Iris pigment epithelial cell (primary cell): ENCODE results near the gene SEMA4A.
"Not testable (repeated sequence)": the region's sequence is repeated elsewhere in the genome, so short reads cannot be mapped to it uniquely, and the experiment has no call there.

Experiments
- DNase-seq: peaks from one replicate; pipeline ENCODE4 v3.0.0-alpha.2; 2011; ENCODE audit warnings: low read depth

SEMA4A gene

GRCh38 chr1:156153362-156153761 lies at the start of gene SEMA4A:
TSS of gene SEMA4A (plus strand) at chr1:156153585. CDS start at chr1:156154579, 994 bp downstream.
- DNase-seq = no peak

GRCh38 chr1:156104065-156104810 lies 49.1 kb upstream of the SEMA4A start:
- DNase-seq = peak; percentile 71

GRCh38 chr1:156104861-156105832 lies 48.2 kb upstream of the SEMA4A start:
- DNase-seq = no peak

GRCh38 chr1:156106624-156107488 lies 46.5 kb upstream of the SEMA4A start:
- DNase-seq = no peak

- no peak for DNase-seq
Measured at GRCh38 chr1:156108057-156108456, 45.3 kb upstream of the SEMA4A start.

GRCh38 chr1:156108664-156109241 lies 44.6 kb upstream of the SEMA4A start:
- DNase-seq = no peak

- no peak for DNase-seq
Measured at GRCh38 chr1:156110252-156110651, 43.1 kb upstream of the SEMA4A start.

- no peak for DNase-seq
Measured at GRCh38 chr1:156111355-156111962, 41.9 kb upstream of the SEMA4A start.

GRCh38 chr1:156112276-156113137 lies 40.9 kb upstream of the SEMA4A start:
- no peak for DNase-seq

GRCh38 chr1:156113282-156113950 lies 40.0 kb upstream of the SEMA4A start:
- no peak for DNase-seq

- peak; percentile 95 for DNase-seq
Measured at GRCh38 chr1:156114101-156114918, 39.1 kb upstream of the SEMA4A start, which contains the start of gene LMNA. TSS of gene LMNA (plus strand) at chr1:156114711. CDS start at chr1:156114919, 208 bp downstream.

GRCh38 chr1:156114919-156115513 lies 38.4 kb upstream of the SEMA4A start:
- DNase-seq = peak; percentile 34

GRCh38 chr1:156115514-156116374 lies 37.6 kb upstream of the SEMA4A start:
- DNase-seq = peak; percentile 61

- DNase-seq = not testable (repeated sequence)
Measured at GRCh38 chr1:156116731-156117130, 36.7 kb upstream of the SEMA4A start.

GRCh38 chr1:156117414-156118176 lies 35.8 kb upstream of the SEMA4A start:
- peak; percentile 38 for DNase-seq

GRCh38 chr1:156118177-156118868 lies 35.1 kb upstream of the SEMA4A start:
- DNase-seq = no peak
